GM18505 (cell line): ENCODE results near the gene CADM4.
"Not testable (repeated sequence)": the region's sequence is repeated elsewhere in the genome, so short reads cannot be mapped to it uniquely, and the experiment has no call there.

Experiments
- ATAC-seq: cut with Tn5 transposase; IDR thresholded peaks from one replicate; pipeline ENCODE4 v1.9.1; 2021; ENCODE audit not compliant: unreplicated experiment
- POLR2A ChIP-seq: IDR thresholded peaks from 4 replicates; pipeline ENCODE4 v1.6.1; 2011; ENCODE audit warnings: borderline replicate concordance; ENCODE audit not compliant: insufficient read depth, insufficient read length; ENCODE audit errors: extremely low read depth

The CADM4 gene, protein sequence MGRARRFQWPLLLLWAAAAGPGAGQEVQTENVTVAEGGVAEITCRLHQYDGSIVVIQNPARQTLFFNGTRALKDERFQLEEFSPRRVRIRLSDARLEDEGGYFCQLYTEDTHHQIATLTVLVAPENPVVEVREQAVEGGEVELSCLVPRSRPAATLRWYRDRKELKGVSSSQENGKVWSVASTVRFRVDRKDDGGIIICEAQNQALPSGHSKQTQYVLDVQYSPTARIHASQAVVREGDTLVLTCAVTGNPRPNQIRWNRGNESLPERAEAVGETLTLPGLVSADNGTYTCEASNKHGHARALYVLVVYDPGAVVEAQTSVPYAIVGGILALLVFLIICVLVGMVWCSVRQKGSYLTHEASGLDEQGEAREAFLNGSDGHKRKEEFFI

DNA sequence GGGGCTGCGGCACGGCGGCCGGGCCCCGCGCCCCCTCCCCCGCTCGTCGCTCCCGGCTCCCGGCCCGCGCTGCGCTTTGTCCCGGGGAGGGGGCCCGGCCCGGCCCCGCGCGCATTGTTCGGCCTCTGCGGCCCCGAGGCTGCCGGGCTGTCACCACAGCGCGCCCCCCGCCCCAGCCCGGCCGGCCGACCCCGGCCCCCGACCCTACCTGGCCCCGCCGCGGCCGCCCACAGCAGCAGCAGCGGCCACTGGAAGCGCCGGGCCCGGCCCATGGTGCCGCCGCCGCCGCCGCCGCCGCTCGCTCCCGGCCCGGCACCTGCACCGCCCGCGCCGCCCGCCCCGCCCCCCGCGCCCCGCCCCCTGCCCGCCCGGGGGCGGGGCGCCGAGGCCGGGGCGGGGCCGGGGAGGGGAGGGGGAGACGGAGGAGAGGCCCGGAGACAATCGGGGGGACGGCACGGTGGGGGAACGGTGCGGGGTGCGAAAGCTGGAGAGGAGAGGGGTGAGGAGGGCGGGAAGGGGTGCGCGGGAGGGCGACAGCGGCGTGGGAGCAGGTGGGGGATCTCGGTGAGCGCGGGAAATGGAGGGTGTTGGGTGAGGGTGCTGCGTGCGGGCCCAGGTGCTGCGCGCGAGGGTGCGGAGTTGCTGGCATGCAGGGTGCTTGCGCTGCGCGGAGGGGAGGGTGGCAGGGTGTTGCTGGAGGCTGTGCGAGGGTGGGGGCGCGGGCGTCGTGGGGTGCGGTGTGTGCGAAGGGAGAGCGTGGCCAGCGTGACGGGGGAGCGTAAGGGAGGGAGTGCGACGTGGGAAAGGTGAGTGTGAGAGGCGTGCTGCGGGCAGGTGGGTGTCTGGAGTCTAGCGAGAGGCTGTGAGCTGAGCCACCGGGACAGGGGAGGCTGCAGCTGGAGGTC lies at the start of gene CADM4:
CADM4 (minus strand) TSS at position 332 of the 905 bp plus-strand sequence; CDS start at position 272, 60 bp downstream.
- no peak for ATAC-seq
- no peak for TF ChIP-seq POLR2A

DNA sequence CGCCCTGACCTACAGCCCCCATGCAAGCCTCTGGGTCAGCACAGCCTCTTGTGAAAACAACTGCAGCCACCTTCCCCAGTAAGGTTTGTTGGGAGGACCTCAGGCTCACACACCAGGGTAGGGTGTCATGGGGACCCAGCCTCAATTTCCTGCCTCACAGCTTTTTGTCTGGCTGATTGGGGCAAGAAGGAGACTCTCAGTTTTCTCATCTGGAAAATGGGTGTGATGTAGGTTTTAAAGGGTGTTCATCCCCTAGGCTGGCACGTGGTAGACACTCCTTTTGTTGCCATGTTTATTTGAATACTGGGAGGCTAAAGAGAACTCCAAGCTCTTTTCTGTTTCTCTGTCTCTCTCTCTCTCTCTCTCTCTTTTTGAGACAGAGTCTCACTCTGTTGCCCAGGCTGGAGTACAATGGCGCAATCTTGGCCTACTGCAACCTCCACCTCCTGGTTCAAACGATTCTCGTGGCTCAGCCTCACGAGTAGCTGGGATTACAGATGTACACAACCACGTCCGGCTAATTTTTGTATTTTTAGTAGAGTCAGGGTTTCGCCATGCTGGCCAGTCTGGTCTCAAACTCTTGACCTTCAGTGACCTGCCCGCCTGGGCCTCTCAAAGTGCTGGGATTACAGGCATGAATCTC lies 48.5 kb upstream of the CADM4 start:
- no peak for TF ChIP-seq POLR2A

DNA sequence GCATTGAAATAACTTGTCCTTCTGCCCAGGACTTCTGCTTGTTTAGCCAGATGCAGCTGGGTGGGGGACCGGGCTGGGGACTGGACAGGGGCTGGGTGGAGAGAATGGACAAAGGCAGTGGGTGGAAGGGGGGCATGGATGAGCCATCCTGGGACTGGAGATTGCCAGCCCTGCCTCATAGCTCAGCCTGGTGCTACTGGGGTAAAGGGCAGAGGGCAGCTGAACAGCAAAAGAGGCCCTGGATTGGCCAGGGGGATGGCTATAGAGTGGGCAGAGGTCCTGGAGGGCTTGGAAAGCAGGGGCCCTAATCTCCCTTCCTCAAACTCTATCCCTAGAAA lies 48.0 kb upstream of the CADM4 start:
- no peak for TF ChIP-seq POLR2A
- no peak for ATAC-seq

More for the DNA sequence above, 48.5 kb upstream of the CADM4 start:
- no peak for ATAC-seq

DNA sequence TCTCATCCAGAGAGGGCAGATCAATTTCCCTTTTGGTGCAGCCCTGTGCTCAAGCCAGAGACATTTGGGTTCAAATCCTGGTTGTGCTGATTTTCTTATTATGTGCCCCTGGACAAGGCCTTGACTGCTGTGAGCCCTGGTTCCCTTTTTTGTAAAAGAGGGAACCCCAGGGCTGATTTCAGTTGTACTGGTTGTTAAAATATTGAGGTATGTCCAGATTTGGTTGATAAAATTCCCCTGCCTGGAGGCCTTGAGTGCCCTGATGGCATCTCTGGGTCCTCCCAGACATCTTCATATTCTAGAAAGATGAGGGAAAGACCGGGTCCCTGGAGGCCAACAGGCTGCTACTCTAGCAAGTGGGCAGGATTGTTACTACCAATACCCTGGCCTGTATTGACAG lies 44.7 kb upstream of the CADM4 start:
- no peak for TF ChIP-seq POLR2A
- no peak for ATAC-seq

DNA sequence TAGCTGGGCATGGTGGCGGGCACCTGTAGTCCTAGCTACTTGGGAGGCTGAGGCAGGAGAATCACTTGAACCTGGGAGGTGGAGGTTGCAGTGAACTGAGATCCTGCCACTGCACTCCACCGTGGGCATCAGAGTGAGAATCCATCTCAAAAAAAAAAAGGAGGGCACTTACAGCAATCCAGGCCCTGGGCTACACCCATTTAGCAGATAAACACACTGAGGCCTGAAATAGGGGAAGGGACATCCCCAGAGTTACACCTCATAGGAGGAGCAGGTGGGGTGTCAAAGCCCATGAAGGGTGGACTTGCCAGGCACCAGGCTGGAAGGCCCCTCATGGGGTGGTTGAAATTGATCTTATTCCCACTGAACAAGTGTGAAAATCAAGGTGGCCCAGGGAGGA lies 44.3 kb upstream of the CADM4 start:
- no peak for TF ChIP-seq POLR2A
- ATAC-seq, result no peak

DNA sequence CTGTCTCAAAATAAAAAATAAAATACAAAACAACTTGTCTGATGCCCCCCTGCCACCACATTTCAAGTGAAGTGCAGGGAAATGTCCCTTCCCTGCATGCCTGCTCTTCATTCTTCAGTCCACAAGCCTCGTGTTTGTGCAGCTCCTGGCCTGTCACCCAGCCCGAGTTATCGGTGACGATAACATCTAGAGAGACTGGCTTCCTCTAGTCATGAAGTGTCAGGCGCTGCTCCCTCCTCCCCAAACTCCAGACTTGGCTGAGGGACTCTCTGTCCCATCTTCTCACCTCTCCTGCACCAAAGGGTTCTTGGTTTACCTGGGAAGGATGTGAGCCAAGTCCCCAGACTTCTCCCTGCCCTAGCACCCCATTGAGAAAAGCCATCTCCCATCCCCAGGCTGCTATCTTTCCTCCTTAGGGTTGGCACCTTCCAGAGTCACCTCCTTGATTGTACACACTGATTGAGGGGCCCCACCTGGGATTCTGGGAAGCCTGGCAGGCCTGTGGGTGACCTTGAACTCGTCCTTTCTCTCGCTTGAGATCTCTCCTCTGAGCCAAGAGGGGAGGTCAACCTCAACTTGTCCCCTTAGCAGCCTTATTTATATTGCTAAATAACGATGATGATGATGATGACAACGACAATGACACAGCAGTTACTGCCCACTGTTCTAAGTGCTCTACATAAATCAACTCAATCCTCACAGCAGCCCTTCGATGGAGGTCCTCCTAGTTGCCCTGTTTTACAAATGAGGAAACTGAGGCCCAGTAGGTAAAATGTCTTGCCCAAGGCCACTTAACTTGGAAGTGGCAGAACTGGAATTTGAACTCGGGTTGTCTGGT lies 43.4 kb upstream of the CADM4 start:
- TF ChIP-seq POLR2A, result no peak
- ATAC-seq, result no peak

DNA sequence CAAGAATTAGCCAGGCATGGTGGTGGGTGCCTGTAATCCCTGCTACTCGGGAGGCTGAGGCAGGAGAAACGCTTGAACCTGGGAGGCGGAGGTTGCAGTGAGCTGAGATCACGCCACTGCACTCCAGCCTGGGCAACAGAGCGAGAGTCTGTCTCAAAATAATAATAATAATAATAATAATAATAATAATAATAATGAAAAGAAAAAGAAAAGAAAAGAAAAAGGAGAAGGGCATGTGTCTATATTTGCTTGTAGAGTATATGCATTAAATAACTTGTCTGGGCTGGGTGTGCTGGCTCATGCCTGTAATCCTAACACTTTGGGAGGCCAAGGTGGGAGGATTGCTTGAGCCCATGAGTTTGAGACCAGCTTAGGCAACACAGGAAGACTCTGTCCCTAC lies 42.6 kb upstream of the CADM4 start:
- not testable (repeated sequence) for ATAC-seq

DNA sequence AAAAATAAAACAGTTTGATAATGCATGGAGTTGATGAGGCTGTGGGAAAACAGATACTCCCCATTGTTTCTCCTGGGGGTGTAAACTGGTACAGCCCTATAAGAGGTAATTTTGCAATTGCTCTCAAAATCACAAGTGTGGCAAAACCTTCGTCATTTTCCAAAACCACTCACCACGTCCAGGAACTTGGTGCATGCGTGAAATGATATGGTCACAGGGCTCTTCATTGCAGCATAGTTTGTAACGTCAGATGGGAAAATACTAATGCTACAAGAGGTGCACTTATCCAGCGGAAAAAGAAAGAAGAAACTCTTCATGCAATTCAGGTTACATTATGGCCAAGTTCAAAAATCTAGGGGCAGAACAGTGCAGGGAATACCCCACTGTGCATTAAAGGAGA lies 42.2 kb upstream of the CADM4 start:
- no peak for ATAC-seq
- TF ChIP-seq POLR2A, result no peak

DNA sequence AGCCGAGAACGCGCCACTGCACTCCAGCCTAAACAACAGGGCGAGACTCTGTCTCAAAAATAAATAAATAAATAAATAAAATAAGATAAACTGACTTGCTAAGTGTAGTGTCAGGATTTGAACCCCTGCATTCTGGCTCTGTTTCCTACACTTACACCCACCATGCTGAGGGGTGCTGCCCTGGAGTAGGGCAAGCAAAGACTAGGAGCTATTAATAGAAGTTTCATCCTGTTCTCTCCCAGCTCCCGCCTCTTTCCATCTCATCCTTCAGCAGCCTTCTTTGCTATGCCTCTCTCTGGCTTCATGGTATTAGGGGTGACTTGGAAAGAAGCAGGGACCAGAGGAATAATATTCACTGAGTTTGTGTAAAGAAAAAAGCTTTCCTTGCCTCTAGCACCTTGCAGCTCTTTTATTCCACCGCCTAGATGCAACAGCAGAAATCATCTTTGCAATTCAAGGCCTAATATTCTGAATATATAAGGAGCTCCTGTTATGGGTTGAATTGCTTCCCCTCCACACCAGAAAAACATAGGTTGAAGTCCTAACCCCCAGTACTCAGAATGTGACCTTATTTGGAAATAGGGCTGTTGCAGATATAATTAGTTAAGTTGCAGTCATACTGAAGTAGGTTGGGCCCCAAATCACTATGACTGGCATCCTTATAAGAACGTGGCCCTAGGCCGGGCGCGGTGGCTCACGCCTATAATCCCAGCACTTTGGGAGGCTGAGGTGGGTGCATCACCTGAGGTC lies 39.0 kb upstream of the CADM4 start:
- no peak for ATAC-seq
- no peak for TF ChIP-seq POLR2A

DNA sequence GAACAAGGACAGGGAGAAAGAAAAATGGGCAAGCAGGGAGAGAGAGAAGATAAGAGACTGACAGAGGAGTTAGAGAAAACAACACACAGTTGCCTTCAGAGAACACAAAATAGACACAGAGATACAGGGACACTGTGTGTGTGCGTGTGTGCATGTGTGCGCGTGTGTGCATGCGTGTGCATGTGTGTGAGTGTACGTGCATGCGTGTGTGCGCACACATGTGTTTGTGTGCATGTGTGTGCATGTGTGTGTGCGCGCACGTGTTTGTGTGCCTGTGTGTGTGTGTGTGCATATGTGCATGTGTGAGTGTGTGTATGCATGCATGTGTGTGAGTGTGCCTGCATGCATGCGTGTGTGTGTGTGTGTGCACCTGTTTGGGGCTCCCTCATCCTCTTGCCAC lies 36.3 kb upstream of the CADM4 start:
- no peak for ATAC-seq
- TF ChIP-seq POLR2A, result no peak

DNA sequence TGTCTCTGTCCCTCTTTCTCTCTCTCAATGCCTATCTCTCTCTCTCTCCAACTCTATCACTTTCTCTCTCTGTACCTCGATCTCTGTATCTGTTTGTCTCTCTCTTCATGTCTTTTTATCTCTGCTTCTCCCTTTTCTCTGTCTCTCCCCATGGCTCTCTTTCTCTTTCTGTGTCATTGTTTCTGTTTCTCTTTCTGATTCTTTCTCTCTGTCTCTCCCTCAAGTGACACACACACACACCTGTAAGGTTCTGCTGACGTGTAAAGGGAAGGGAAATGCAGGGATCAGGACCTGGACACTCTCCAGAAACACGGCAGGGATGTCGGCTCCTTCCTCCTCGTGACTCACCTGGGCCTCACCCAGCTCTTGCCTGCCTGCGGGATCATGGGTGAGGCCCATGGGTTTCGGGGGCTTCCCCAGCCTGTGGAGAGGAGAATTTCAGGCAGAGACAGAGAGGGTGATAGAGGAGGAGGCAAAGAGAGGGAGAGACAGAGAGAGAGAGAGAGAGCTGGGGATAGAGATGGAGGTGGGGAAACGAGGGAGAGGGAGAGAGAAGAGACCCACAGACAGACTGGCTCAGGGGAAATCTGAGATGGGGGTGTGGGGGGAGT lies 35.7 kb upstream of the CADM4 start:
- ATAC-seq, result no peak
- no peak for TF ChIP-seq POLR2A

DNA sequence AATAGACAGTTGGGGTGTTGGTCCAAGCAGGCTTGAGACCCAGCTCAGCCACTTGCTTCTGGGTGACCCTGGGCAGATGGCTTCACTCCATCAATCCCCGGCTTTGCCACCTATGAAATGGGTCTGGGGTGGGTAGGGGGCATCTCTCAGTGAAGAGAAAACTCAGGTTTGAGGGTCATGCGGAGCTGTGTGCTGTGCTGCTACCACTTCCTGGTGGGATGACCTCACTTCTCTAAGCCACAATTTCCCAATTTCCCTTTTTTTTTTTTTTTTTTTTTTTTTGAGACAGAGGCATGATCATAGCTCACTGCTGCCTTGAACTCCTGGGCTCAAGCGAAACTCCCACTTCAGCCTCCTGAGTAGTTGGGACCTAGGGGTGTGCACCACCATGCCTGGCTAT lies 34.9 kb upstream of the CADM4 start:
- no peak for ATAC-seq

More for the DNA sequence above, 34.9 kb upstream of the CADM4 start:
- no peak for TF ChIP-seq POLR2A
